NCI-H748 (cell line): ENCODE data around the gene SOCS1.

Source experiments
- DNase-seq: peaks from one replicate; lab custom pipeline; 2025; ENCODE audit not compliant: unreplicated experiment; lab: John Stamatoyannopoulos, UW

SOCS1 gene

DNA sequence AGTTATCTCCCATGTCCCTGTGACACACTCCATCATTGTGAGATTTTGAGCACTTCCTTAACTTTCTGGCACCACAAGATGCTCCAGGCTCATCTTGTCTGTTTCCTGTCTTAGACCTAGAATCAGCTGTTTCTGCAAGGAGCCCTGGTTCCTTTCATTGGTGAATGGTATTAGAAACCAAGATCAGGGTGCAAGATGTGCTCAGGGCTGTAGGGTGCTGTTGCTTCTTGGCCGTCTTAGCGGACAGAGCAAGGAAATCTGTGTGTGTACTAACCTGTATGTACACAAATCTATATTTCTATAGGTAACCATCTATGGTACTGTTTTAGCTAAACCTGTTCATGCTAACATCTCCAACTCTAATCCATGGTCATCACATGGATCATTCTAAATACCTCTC lies 33.2 kb upstream of the SOCS1 start:
- no peak for DNase-seq

DNA sequence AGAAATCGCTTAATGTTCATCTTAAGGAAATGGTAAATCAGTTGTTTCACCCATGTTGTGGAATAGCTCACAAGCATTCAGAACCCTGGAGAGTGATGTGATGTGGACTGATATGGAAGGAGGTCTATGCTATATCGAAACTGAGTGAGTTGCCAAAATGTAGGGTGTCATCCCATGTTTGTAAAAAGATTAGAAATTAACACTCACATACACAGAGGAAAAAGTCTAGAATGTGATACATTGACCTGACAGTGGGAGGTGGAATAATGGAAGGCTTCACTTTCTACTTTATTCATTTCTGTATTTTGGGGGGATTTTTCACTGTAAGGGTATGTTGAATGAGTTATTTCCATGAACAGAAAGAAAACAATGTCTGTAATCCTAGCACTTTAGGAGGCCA lies 29.8 kb upstream of the SOCS1 start:
- no peak for DNase-seq

DNA sequence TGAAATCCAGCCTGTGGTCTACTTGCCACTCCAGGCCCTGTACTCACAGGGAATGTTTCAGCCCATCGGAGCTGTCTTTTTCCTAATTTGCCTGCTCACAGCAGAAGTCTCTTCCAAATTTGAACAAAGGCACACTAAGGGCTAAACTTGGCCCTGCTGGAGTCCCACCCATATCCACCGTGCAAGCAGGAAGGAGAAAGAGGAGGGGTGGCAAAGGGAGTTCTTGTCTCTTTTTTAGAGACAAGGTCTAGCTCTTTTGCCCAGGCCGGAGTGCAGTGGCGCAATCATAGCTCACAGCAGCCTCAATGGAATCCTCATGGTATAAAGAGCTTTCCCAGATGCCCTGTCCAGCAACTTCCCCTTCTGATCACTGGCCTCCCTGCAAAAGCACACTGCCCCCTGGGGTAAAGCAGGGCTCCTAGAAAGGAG lies 27.8 kb upstream of the SOCS1 start:
- no peak for DNase-seq

DNA sequence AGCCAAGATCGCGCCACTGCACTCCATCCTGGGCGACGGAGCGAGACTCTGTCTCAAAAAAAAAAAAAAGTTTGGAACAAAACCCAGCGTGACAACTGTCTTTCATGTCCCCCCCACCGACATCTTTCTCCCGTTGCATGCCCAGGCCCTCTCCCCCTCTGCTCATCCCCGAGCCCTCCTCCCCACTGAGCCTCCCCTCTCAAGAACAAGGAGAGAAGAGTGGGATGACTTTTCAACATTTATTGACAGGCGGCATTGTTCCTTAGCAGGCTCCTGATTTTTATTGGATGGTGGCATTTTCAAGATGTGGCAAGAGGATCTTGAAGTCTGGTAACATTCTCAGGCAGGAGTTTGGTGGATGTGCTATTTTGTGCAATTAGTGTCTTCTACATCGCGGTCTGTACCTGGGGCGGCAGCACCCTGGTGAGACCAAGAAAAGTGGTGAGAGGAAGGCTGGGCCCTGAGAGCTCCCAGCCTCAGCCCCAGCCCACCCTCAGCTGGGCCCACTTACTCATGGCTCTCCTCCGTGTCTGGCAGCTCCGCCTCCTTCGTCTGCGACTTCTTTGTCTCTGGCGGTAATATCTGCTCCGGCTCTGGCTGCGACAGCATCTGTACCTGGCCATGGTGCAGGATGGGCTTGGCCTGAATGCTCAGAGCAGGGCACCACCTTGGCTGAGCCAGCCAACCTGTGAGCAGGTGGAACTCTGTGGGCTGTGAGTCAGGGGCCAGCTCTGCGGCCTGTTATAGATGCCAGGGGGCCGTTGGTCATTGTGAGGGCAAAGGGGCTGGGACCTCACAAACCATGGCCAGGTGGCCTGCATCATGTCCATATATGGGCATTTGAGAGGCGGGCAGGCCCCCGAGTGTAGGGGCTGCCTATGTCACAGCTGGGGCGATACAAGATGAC lies 24.9 kb upstream of the SOCS1 start, which contains the start of gene PRM1:
TSS of gene PRM1 (minus strand) at position 715 of the 907 bp plus-strand sequence. CDS start at position 623, 92 bp downstream.
- DNase-seq: no peak

DNA sequence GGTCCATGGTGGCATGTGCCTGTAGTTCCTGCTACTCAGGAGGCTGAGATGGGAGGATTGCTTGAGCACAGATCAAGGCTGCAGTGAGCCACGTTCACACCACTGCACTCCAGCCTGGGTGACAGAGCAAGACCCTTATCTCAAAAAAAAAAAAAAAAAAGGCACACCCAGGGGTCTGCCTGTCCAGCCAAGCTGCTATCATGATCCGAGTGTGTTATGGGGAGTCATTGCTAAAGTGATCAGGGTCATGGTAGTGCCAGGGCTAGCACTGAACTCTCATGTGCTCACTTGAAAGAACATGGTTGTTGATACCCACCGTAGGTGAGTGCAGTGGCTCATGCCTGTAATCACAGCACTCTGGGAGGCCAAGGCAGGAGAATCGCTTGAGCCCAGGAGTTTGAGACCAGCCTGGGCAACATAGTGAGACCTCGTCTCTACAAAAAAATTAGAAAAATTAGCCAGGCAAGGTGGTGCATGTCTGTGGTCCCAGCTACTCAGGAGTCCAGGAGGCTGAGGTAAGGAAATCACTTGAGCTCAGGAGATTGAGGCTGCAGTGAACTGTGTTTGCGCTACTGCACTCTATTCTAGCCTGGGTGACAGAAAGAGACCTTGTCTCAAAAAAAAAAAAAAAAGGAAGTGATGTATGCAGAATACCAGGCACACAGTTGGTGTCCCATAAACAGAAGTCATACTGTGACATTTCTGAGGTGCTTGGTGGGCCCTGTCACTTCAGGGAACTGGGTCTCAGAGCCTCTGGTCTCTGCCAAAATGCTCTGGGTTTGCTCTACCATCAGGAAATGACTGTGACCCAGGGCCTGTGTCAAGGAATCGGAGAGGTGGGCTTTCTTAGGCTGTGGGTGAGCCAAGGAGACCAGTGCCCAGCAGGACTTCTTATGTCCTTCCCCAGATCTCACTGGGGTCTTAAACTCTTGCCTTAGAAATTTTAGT lies 23.0 kb upstream of the SOCS1 start:
- no peak for DNase-seq

DNA sequence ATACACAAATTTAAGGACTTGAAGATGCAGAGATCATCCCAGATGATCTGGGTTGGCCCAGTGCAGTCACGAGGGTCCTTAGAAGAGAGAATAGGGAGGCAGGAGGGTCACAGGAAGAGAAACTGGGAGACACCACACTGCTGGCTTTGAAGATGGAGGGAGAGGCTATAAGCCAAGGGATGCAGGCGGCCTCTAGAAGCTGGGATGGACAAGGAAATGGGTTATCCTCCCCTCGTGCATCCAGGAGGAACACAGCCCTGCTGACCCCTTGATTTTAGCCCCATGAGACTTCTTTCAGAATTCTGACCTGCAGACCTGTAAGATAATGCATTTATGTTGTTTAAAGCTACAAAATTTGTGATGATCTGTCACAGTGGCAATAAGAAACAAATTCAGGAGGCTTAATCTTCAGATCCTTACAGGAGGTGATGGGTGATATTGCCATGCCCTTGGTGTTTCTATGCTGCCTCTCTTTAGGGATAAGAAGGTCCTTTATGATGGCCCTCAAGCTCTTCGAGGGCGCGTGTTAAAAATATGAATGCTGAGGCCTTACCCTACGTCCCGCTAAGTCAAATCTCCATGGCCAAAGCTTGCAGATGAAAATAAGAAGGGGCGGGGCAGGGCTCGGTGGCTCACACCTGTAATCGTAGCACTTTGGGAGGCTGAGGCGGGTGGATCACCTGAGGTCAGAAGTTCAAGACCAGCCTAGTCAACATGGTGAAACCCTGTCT lies 21.8 kb upstream of the SOCS1 start:
- DNase-seq: no peak

DNA sequence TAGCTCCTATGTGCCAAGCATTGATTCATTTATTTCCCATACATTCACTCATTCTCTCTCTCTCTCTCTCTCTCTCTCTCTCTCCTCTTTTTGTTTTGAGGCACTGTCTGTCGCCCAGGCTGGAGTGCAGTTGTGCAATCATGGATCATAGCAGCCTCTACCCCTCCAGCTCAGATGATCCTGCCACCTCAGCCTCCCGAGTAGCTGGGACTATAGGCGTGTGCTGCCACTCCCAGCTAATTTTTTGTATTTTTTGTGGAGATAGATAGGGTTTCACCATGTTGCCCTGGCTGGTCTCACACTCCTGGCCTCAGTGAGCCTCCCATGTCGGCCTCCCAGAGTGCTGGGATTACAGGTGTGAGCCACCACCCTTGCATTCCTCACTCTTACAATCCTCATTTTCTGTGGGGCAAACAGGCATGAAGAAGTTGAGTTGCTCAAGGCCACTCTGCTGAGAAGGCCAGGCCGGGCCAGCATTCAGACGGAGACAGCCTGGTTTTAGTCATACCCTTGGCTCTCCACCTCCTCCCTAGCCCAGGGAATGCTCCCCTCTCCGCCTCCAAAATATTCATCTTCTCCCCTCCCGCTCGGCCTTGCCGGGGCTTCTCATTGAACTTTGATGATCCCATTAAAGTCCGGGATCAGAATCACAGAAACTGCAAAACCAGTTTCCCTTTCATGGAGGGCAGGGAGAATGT lies 21.0 kb upstream of the SOCS1 start:
- DNase-seq: no peak

DNA sequence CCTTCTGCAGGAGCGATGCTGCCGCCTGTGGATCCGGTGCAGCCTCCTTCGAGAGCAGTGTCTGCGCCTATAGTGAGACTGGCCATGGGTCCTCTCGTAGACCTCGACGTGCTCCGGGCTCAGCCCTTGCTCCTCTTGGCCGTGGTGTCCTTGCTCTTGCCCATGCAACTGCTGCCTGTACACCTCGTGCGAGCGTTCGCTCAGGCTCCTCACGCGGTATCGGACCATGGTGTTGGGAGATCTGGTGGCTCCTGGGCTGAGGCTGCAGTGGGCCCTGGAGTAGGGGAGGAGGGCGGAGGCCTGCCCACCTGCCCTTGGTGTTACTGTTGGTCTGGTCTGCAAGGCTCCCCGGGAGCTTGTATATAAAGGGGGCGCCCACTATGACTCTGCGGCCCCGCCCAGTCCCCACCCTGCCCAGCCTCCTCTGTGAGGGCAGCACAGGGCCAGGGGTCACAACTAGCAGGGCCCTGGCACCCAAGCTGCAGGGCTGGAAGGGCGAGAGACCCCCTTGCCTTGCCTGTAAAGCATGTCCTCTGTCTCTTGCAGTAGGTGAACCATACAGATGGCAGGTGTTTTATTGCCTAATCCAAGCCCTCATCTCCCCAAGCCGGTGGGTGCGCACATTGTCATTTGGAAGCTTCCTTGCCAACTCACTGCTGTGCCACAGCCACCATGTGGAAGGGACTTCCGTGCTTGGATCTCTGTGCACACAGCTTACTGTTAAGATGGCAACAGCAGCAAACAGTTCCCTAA lies 20.3 kb upstream of the SOCS1 start, which contains the start of gene PRM2:
TSS of gene PRM2 (minus strand) at position 338 of the 753 bp plus-strand sequence. CDS start at position 228, 110 bp downstream.
- no peak for DNase-seq

DNA sequence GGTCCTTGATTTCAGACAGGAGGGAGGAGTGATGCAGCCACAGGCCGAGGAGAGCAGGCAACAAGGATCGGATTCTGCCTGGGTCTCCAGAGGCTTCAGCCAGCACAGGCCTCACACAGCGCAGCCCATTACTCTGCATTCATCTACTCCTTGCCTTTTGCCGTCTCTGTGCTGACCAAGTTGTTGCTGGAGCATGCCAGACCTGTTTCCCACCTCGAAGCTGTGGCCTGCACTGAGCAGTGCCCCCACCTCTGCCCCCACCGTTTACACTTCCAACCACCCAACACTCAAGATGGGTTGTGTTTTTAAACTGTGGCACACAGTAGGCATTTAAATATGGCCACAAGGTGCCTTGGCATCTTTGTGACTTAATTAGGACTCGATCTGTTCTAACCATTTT lies 19.0 kb upstream of the SOCS1 start:
- no peak for DNase-seq

DNA sequence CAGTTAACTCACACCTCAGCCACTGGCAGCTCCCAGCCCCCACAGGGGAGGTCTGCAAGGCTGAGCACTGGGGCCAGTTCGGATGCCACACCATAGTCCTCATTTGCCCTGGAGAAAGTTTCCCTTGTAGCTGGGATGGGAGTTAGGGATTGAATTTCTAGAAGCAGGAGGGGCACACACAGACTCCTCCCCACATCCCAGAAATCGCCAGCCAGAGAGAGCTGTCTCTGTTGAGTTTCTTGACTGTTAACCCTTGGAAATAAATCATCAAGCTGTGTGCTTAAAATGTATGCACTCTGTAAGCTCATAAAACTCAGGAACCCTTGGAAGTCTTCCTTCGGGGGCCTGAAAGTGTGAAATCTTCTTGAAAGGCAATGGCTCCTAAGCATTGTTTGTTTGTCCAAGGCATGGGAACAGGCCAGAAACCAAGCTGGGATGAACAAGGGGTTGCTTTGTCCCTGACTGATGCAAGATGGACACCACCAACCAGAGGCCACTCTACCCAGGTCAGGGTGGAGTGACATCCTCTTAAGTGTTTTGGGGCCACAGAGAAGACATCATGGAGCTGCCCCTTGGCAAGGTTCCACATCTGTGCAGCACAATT lies 17.8 kb upstream of the SOCS1 start:
- no peak for DNase-seq

DNA sequence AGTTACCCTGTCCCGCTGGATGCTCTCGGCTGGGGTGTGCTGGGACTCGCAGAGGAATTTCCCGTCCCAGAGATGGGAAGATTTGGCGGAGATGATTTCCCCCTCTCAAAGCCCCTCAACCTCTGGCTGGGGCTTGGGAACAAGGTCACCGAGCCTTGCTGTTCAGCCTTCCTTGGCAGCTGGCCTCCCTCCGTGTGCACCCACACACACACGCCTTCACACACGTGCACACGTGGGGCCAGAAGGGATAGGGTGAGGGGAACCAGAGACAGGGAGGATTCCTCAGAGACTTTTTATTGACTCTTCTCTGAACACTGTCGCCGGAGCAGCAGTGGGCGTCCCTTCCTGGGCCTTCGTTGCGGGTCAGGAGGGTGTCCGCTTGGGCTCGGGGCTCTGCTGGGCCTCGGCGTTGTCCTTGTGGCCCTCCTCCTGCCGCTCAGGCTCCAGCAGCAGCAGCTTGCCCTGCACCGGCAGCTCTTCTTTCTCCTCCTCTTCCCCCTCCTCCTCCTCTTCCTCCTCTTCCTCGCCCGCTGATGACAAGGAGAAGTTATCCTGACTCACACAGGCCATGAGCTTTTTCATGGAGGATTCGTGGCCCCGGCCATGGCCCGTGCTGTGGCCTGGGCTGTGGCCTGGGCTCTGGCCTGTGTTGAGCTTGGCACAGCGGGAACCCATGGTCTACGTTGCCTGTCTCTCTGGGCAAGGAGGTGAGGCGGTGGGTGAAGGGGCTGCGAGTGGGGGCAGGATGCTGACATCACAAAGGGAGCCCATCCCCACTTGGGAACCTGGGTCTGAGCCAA lies 17.1 kb upstream of the SOCS1 start, which contains the start of gene PRM3:
TSS of gene PRM3 (minus strand) at position 709 of the 800 bp plus-strand sequence. CDS start at position 675, 34 bp downstream.
- DNase-seq: no peak

DNA sequence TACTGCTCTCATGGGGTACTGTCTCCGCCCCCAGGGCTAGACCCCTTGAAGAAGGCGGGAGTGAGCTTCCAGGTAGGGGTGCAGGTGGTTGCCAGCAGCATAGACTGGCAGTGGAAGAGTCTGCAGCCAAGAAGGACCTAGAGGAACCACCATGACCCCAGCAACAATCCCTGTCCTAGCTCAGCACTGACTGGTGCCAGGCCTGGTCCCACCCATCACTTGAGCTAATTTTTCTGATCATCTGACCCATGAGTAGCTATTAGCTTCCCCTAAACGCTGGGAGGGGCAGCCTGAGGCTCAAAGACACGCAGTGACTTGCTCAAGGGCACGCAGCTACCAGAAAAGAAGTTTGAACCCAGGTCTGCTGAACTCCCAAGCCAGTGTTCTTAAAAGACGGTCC lies 16.5 kb upstream of the SOCS1 start:
- DNase-seq: no peak

DNA sequence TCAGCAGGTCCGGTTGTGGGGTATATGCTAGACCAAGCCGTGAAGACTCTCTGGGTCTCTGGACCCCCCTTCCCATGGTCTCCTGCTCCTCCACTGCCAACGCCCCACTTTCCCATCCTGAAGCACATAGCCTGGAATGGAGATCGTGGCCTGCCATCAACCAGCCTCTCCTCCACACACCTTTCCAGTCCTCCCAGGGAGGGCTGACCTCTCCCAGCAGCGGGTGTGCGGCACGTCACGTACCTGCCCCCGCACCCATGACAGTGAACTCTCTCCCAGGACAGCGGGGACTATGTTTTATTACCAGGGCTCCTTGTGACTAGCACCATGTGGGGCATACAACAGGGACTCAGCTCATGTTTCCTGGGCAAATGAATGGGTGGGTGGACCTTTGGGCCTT lies 15.6 kb upstream of the SOCS1 start:
- DNase-seq: no peak

DNA sequence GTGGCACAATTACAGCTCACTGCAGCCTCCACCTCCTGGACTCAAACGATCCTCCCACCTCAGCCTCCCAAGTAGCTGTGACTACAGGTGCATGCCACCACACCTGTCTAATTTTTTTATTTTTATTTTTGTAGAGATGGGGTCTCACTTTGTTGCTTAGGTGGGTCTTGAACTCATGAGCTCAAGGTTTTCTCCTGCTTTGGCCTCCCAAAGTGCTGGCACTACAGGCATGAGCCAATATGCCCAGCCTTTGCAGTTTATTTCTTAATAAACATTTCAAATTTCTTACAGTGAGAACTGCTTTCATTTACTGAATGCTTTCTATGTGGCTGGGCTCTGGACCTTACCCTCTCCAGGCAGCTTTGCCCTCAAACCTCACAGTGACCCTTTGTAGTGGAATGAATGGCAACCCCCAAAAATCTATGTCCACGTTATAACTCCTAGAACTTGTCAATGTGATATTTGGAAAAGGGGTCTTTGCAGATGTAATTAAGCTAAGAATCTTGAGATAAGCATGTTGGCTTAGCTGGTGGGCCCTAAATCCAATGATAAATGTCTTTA lies 14.7 kb upstream of the SOCS1 start:
- no peak for DNase-seq

DNA sequence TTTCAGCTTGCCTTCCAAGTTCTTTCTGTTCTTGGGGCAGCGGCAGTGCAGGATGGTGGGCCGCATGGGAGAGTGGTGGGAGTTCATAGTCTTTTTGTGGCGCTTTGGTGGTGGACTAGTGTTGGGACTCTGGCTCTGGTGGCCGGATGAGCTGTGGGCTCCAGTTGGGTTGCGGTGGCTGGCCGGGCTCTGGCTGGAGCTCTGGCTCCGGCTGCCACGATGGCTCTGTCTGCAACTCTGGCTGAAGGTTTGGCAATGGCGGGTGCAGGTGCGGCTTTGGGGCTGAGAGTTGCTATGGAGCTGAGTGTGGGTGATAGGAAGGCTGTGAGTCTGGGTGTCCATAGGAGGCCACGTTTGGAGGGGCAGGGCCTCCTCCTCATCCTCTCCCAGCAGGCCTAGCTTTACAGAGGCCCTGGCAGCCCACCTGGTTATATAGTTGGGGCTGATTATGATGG lies 12.9 kb upstream of the SOCS1 start, which contains the start of gene TNP2:
TSS of gene TNP2 (minus strand) at position 405 of the 455 bp plus-strand sequence. CDS start at position 342, 63 bp downstream.
- DNase-seq: no peak

DNA sequence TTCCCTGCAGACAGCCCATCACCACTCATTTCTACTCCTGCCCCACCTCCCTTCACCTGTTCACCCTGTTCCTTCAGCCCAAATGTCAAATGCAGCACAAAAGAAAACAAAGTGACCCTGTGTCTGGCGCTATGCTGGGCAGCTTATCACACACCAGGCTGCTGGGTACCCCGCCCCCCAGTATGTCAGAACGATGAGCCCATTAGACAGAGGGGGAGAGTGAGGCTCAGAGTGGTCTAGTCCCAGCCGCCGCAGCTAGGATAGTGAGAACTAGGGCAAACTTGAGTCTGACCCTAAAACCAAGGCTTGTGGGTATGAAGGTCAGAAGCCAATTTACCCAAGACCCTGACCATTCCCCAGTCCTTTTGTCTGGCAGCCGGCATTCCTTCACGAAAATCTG lies 9.1 kb upstream of the SOCS1 start:
- no peak for DNase-seq

DNA sequence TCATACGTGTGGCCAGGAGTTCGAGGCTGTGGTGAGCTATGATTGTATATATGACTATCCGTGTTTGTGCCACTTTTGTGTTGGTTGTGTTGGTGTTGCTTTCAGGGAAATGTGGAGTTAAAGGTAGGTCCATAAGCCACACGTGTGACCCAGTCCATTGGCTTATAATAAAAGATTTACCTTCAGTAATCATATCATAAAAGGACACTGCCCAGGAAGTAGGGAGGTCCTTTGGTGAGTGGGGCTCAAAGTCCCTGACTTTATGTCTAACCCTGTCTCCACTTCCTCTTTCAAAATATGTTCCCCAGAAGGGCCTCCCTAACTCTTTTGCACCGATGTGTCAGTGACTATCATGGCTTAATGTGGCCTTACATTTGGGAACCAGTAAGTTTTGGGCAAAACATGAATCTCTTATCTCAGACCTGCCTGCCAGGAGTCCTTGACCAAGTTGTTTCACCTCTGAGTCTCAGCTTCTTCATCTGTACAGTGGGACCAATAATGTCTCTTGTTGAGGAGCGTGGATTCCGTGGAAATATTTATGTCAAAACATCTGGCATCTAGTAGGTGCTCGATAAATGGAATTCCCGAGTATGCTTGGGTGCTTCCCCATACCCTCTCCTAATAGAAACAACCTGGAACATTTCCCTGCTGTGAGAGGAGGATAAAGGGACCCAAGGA lies 8.3 kb upstream of the SOCS1 start:
- no peak for DNase-seq
